Esophagus (tissue), 2 donors: ENCODE measurements around the gene PPP4C. TPM values are rescaled to one million over a fixed set of nuclear protein-coding genes. Genes with fewer than 3 reads are reported as not detected.

Experiments used
- H3K27ac ChIP-seq, 2 donors: one replicate each; pipeline ENCODE4 v1.5.1; 2013; ENCODE audit warnings: low read depth in 2 of 2, mild to moderate bottlenecking in 2 of 2, inconsistent platforms in 1 of 2, low read length in 1 of 2, moderate library complexity in 1 of 2
- H3K27me3 ChIP-seq, 2 donors: one replicate each; pipeline ENCODE4 v1.6.1; 2013; ENCODE audit warnings: low read length in 2 of 2, control low read depth in 1 of 2, mild to moderate bottlenecking in 1 of 2; ENCODE audit not compliant: insufficient read depth in 2 of 2, control insufficient read depth in 1 of 2
- H3K36me3 ChIP-seq, 2 donors: one replicate each; pipeline ENCODE4 v1.6.1; 2013; ENCODE audit warnings: low read length in 1 of 2; ENCODE audit not compliant: control insufficient read depth in 2 of 2, insufficient read depth in 2 of 2
- H3K4me1 ChIP-seq, 2 donors: one replicate each; pipeline ENCODE4 v1.6.1; 2013; ENCODE audit warnings: low read length in 1 of 2; ENCODE audit not compliant: control insufficient read depth in 2 of 2, insufficient read depth in 2 of 2
- H3K4me3 ChIP-seq, 2 donors: one replicate each; pipeline ENCODE4 v1.5.1; 2013; ENCODE audit warnings: low read length in 2 of 2, mild to moderate bottlenecking in 2 of 2, low read depth in 1 of 2, moderate library complexity in 1 of 2
- H3K9me3 ChIP-seq, 2 donors: one replicate each; pipeline ENCODE4 v1.6.1; 2013; ENCODE audit warnings: mild to moderate bottlenecking in 2 of 2, low read depth in 1 of 2, low read length in 1 of 2, moderate library complexity in 1 of 2; ENCODE audit not compliant: control insufficient read depth in 2 of 2, insufficient read depth in 1 of 2
- WGBS, 2 donors: extraction: QIAGEN DNeasy Blood & Tissue Kit; methylation state at CpG; one replicate each; pipeline ENCODE4 v1.1.7; 2013; 5-methylcytosine and 5-hydroxymethylcytosine counted together
- polyA plus RNA-seq, 2 donors: library from polyadenylated mRNA; stranded (reverse); fragments of 200-250 nt; gene quantifications; one replicate each; pipeline ENCODE4 v1.2.3, GENCODE V29; 2013
- donor health status: healthy with polysubstance abuse.
- donor health status: Bipolar disorder and iron deficiency.

The PPP4C gene
- 100 to 1,000 TPM; 113 TPM for polyA plus RNA-seq

- H3K36me3 ChIP-seq, result peaks cover 10 to 32% of the 10 kb centered on the region in 2 donors
- peak within 1 kb of the TSS; percentile 96 for H3K27ac ChIP-seq
- no peaks in the 10 kb centered on the region for H3K27me3 ChIP-seq
- no peaks in the 10 kb centered on the region for H3K9me3 ChIP-seq
- peak within 1 kb of the TSS; percentile 77 to 87 for H3K4me3 ChIP-seq
- WGBS, 2 donors, result 1 to 2% methylated on average over 56 to 67 of the region's 67 CpGs
- peaks cover 3 to 8% of the 10 kb centered on the region in 2 donors for H3K4me1 ChIP-seq
Measured at GRCh38 chr16:30075503-30076275, at the start of gene PPP4C. Gene PPP4C (plus strand): TSS chr16:30075994. CDS start chr16:30076378, 384 bp downstream.

GRCh38 chr16:30026449-30026848 is 49.3 kb upstream of the PPP4C start:
- Histone ChIP-seq H3K4me1 (peaks cover 0 to 4% of the 10 kb centered on the region in 2 donors), H3K9me3 (no peaks in the 10 kb centered on the region), H3K4me3 (no peak overlapping the region), H3K27me3 (peaks cover 0 to 20% of the 10 kb centered on the region in 2 donors), H3K36me3 (no peaks in the 10 kb centered on the region), H3K27ac (no peak overlapping the region)
- WGBS, 2 donors, result 87 to 88% methylated on average over 18 of the region's 18 CpGs

- H3K36me3 ChIP-seq, result no peaks in the 10 kb centered on the region
- H3K27ac ChIP-seq, result no peak overlapping the region
- WGBS, 2 donors, result 40 to 42% methylated on average over 12 to 13 of the region's 13 CpGs
- H3K4me1 ChIP-seq, result peaks cover 0 to 2% of the 10 kb centered on the region in 2 donors
- H3K27me3 ChIP-seq, result peaks cover 0 to 22% of the 10 kb centered on the region in 2 donors
- H3K9me3 ChIP-seq, result no peaks in the 10 kb centered on the region
- H3K4me3 ChIP-seq, result no peak overlapping the region
Measured at GRCh38 chr16:30027588-30028437, 48.0 kb upstream of the PPP4C start.

- H3K4me1 ChIP-seq, result peaks cover 0 to 2% of the 10 kb centered on the region in 2 donors
- no peak overlapping the region for H3K4me3 ChIP-seq
- 12 to 13% methylated on average over 18 of the region's 18 CpGs for WGBS, 2 donors
- peaks cover 0 to 22% of the 10 kb centered on the region in 2 donors for H3K27me3 ChIP-seq
- no peaks in the 10 kb centered on the region for H3K9me3 ChIP-seq
- no peak overlapping the region for H3K27ac ChIP-seq
- H3K36me3 ChIP-seq, result no peaks in the 10 kb centered on the region
Measured at GRCh38 chr16:30028438-30029076, 47.2 kb upstream of the PPP4C start.

GRCh38 chr16:30030011-30030685 is 45.6 kb upstream of the PPP4C start:
- Histone ChIP-seq H3K27ac (no peak overlapping the region), H3K4me1 (peaks cover 0 to 2% of the 10 kb centered on the region in 2 donors), H3K4me3 (no peak overlapping the region), H3K36me3 (no peaks in the 10 kb centered on the region), H3K27me3 (peaks cover 0 to 22% of the 10 kb centered on the region in 2 donors), H3K9me3 (no peaks in the 10 kb centered on the region)
- WGBS, 2 donors, result 26 to 28% methylated on average over 23 of the region's 23 CpGs

- no peaks in the 10 kb centered on the region for H3K36me3 ChIP-seq
- H3K4me1 ChIP-seq, result peaks cover 0 to 2% of the 10 kb centered on the region in 2 donors
- no peak within 1 kb of the TSS for H3K27ac ChIP-seq
- H3K9me3 ChIP-seq, result no peaks in the 10 kb centered on the region
- WGBS, 2 donors, result 3 to 4% methylated on average over 24 to 26 of the region's 27 CpGs
- no peak within 1 kb of the TSS for H3K4me3 ChIP-seq
- peaks cover 0 to 22% of the 10 kb centered on the region in 2 donors for H3K27me3 ChIP-seq
Measured at GRCh38 chr16:30030841-30031413, 44.9 kb upstream of the PPP4C start, which contains the start of gene TLCD3B. Gene TLCD3B (minus strand): TSS chr16:30031271. CDS start chr16:30030527, 744 bp downstream.

- Histone ChIP-seq H3K36me3 (no peaks in the 10 kb centered on the region), H3K4me3 (no peak overlapping the region), H3K9me3 (no peaks in the 10 kb centered on the region), H3K27me3 (peaks cover 0 to 20% of the 10 kb centered on the region in 2 donors), H3K27ac (no peak overlapping the region), H3K4me1 (peaks cover 0 to 2% of the 10 kb centered on the region in 2 donors)
- 15 to 26% methylated on average over 11 of the region's 11 CpGs for WGBS, 2 donors
Measured at GRCh38 chr16:30031477-30031918, 44.3 kb upstream of the PPP4C start.

- H3K9me3 ChIP-seq, result no peaks in the 10 kb centered on the region
- H3K27ac ChIP-seq, result no peak overlapping the region
- no peaks in the 10 kb centered on the region for H3K36me3 ChIP-seq
- H3K4me1 ChIP-seq, result peaks cover 0 to 2% of the 10 kb centered on the region in 2 donors
- 25% methylated on average over 12 of the region's 12 CpGs for whole genome bisulfite sequencing, 2 donors
- no peak overlapping the region for H3K4me3 ChIP-seq
- H3K27me3 ChIP-seq, result peaks cover 0 to 17% of the 10 kb centered on the region in 2 donors
Measured at GRCh38 chr16:30032083-30032819, 43.5 kb upstream of the PPP4C start.
